Stimulated activated effector memory CD8-positive, alpha-beta T cell treated with anti-CD3 and anti-CD28 coated beads, Interleukin-12 subunit alpha, Interleukin-12 subunit beta, amount 100 ng/mL, for 72 hours (primary cell): ENCODE results near the gene ST8SIA1.

Experiments used
- ATAC-seq: fragments of 150-1000 bp; cut with Tn5 transposase; 2 replicates; pipeline ENCODE4 v1.10.0; 2021
- DNase-seq, 2 donors: peaks; one replicate each; pipeline ENCODE4 v3.0.0; 2021 to 2022; ENCODE audit warnings: low spot score in 2 of 2
- H3K27ac Mint-ChIP-seq: one replicate; pipeline ENCODE4 v1.8.0; 2022; ENCODE audit warnings: mild to moderate bottlenecking, mixed read lengths
- H3K36me3 Mint-ChIP-seq: one replicate; pipeline ENCODE4 v1.8.0; 2022; ENCODE audit warnings: mild to moderate bottlenecking, mixed read lengths
- H3K4me1 Mint-ChIP-seq: one replicate; pipeline ENCODE4 v1.8.0; 2022; ENCODE audit warnings: mixed read lengths
- H3K4me3 Mint-ChIP-seq: one replicate; pipeline ENCODE4 v1.8.0; 2022; ENCODE audit warnings: mild to moderate bottlenecking, mixed read lengths
- H3K9me3 Mint-ChIP-seq: one replicate; pipeline ENCODE4 v1.8.0; 2022; ENCODE audit warnings: mixed read lengths

ST8SIA1 gene

DNA sequence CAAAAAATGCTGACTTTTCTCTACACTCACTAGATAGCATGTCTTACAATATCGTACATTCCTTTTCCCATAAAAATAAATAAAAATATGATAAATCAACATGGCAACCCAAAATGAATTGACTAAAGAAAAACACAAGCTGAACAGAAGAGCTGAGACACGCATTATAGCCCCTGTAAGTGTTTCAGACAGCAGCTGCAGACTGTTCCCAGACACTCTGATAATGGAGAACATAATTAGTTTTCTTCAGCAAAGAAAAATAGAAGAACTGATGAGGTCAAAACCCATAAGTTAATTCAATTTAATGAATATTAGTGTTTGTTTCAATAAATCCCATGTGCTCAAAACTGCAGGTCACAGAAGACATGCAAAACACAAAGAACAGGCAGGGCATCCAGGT is 23.8 kb downstream of the ST8SIA1 start:
- no peak for DNase-seq
- H3K9me3 Mint-ChIP-seq, result no peaks in the 10 kb centered on the region
- H3K27ac Mint-ChIP-seq, result no peak overlapping the region
- no peaks in the 10 kb centered on the region for H3K4me1 Mint-ChIP-seq
- H3K36me3 Mint-ChIP-seq, result peaks cover 6% of the 10 kb centered on the region
- H3K4me3 Mint-ChIP-seq, result no peak overlapping the region
- ATAC-seq, result no peak

DNA sequence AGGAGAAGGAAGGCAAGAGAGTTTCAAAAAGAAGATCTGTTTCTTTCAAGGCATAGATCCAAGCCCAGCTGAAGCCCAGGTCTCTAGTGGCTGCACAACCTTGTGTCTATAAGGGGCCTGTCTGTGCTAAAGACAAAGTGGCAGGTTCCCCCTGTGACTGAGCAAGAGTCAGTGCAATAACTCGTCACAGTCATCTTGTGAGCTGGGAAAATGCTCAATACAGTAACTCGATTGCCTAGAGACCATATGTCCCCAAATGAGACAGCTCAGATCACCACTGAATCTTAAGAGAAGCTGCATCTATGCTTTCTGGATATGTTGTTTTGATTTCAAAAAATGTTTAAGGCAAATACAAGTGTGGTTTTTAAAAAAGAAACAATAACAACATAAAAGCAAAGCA is 24.2 kb downstream of the ST8SIA1 start:
- Mint-ChIP-seq H3K36me3 (peaks cover 6% of the 10 kb centered on the region), H3K27ac (no peak overlapping the region), H3K4me1 (no peaks in the 10 kb centered on the region), H3K4me3 (no peak overlapping the region), H3K9me3 (no peaks in the 10 kb centered on the region)
- DNase-seq (no peak), ATAC-seq (no peak)

- Mint-ChIP-seq H3K4me1 (no peaks in the 10 kb centered on the region), H3K9me3 (no peaks in the 10 kb centered on the region), H3K4me3 (no peak overlapping the region), H3K36me3 (peaks cover 6% of the 10 kb centered on the region), H3K27ac (no peak overlapping the region)
- no peak for DNase-seq
- no peak for ATAC-seq
Observed at GRCh38 chr12:22307811-22308210, 26.7 kb downstream of the ST8SIA1 start.

DNA sequence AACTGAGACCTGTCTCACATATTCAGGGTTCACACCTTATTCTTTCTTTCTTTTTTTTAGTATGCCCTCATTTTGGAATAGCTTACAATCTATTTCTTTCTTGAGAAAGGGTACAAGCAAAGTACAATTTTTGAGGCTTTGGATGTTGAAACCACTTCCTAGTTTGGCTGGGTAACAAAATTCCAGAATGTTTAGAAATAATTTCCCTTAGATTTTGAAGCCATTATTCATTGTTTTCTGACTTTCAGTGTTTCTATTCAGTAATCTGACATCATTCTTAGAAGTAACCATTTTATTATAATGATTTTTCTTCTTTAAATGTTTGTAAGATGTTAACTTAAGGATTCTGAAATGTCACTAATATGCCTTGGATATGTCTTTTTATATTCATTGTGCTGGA is 28.2 kb downstream of the ST8SIA1 start:
- H3K4me1 Mint-ChIP-seq, result no peaks in the 10 kb centered on the region
- no peak for DNase-seq
- H3K4me3 Mint-ChIP-seq, result no peak overlapping the region
- H3K27ac Mint-ChIP-seq, result no peak overlapping the region
- peaks cover 4% of the 10 kb centered on the region for H3K9me3 Mint-ChIP-seq
- H3K36me3 Mint-ChIP-seq, result peaks cover 6% of the 10 kb centered on the region
- no peak for ATAC-seq

DNA sequence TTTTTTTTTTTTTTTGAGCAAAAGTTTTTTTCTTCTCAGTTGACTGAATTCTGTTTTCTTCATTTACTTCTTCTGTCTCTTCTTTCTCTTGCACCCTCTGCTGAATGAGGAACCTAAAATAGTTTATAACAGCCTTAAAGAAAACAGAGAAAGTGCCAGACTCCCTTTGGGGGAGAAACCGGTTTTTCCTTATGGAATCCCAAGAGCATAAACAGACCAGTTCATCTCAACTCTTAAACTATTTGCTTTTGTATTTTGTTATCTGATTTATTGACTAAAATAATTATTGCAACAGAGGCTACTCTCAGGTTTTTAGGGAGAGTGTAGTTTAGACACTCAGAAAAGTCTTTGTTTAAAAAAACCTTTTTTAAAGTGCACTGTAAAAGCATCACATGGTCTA is 30.2 kb downstream of the ST8SIA1 start:
- ATAC-seq, result no peak
- Mint-ChIP-seq H3K4me3 (no peak overlapping the region), H3K4me1 (no peaks in the 10 kb centered on the region), H3K27ac (no peak overlapping the region), H3K36me3 (peaks cover 6% of the 10 kb centered on the region), H3K9me3 (peaks cover 4% of the 10 kb centered on the region)
- no peak for DNase-seq

DNA sequence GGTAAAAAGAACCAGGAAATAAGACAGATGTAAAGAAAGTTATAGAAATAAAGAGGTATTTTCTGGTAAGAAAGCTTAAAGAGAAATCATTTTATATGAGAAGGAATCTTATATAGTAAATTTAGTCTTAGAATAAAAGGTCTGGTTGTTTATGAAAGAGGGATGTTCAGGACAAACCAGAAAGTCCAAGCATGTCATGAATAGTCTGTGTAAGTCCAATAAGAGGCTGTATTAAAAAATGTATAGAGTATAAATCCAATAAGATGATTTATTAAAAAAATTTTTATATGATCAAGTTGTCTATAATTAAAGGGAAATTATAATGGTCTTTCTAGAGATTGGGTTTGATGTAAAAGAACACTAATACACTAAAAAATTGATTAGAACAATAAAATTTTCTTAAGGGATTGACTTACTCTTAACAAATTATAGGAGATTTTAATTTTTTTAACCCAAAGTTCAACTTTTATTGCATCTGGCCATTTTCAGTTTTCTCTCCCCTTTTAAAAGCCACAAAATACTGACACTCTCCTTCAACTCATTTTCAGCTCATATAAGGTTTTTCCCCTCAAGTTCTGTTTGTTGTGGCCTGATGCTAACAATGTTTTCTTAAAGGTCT is 35.1 kb downstream of the ST8SIA1 start:
- Mint-ChIP-seq H3K4me1 (no peaks in the 10 kb centered on the region), H3K9me3 (peaks cover 6% of the 10 kb centered on the region), H3K27ac (no peak overlapping the region), H3K4me3 (no peak overlapping the region), H3K36me3 (no peaks in the 10 kb centered on the region)
- DNase-seq (no peak), ATAC-seq (no peak)

- no peaks in the 10 kb centered on the region for H3K9me3 Mint-ChIP-seq
- H3K4me1 Mint-ChIP-seq, result peaks cover 27% of the 10 kb centered on the region
- no peaks in the 10 kb centered on the region for H3K36me3 Mint-ChIP-seq
- no peak for DNase-seq
- peak overlapping the region; percentile 69 for H3K4me3 Mint-ChIP-seq
- no peak overlapping the region for H3K27ac Mint-ChIP-seq
- ATAC-seq, result no peak
Observed at GRCh38 chr12:22289250-22289649, 45.3 kb downstream of the ST8SIA1 start.

- H3K36me3 Mint-ChIP-seq, result no peaks in the 10 kb centered on the region
- ATAC-seq (peak; percentile 90), DNase-seq (peak; percentile 9 to 65)
- H3K27ac Mint-ChIP-seq, result peak overlapping the region; percentile 68
- peaks cover 27% of the 10 kb centered on the region for H3K4me1 Mint-ChIP-seq
- H3K9me3 Mint-ChIP-seq, result no peaks in the 10 kb centered on the region
- peak overlapping the region; percentile 69 for H3K4me3 Mint-ChIP-seq
Observed at GRCh38 chr12:22287776-22288621, 46.5 kb downstream of the ST8SIA1 start.

- H3K9me3 Mint-ChIP-seq, result no peaks in the 10 kb centered on the region
- peak overlapping the region; percentile 69 for H3K4me3 Mint-ChIP-seq
- ATAC-seq, result peak; percentile 36
- H3K4me1 Mint-ChIP-seq, result peaks cover 27% of the 10 kb centered on the region
- no peaks in the 10 kb centered on the region for H3K36me3 Mint-ChIP-seq
- H3K27ac Mint-ChIP-seq, result peak overlapping the region; percentile 68
- DNase-seq, result no peak
Observed at GRCh38 chr12:22287101-22287500, 47.4 kb downstream of the ST8SIA1 start.

- Mint-ChIP-seq H3K9me3 (no peaks in the 10 kb centered on the region), H3K4me1 (peaks cover 27% of the 10 kb centered on the region), H3K4me3 (peak overlapping the region; percentile 69), H3K27ac (peak overlapping the region; percentile 68), H3K36me3 (no peaks in the 10 kb centered on the region)
- ATAC-seq, result no peak
- no peak for DNase-seq
Observed at GRCh38 chr12:22286569-22286968, 47.9 kb downstream of the ST8SIA1 start.

DNA sequence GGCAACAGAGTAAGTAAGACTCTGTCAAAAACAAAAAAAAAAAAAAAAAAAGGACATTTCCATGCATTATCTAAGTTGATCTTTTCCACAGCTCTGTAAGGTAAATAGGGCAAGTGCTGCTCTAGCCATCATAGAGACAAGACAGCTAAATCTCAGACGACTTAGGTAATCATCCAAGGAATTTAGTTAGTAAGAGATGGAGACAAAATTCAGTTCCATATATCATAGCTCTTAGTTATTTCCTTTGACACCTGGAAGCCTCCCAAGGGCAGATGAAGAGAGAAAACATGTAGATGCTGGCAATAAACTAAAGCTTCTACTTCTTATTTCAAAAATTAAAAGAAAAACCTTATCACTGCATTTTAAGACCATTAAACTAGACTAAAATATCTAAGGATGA is 48.7 kb downstream of the ST8SIA1 start:
- no peak overlapping the region for H3K27ac Mint-ChIP-seq
- DNase-seq, result no peak
- peaks cover 27% of the 10 kb centered on the region for H3K4me1 Mint-ChIP-seq
- no peaks in the 10 kb centered on the region for H3K36me3 Mint-ChIP-seq
- no peak for ATAC-seq
- H3K9me3 Mint-ChIP-seq, result no peaks in the 10 kb centered on the region
- H3K4me3 Mint-ChIP-seq, result no peak overlapping the region

DNA sequence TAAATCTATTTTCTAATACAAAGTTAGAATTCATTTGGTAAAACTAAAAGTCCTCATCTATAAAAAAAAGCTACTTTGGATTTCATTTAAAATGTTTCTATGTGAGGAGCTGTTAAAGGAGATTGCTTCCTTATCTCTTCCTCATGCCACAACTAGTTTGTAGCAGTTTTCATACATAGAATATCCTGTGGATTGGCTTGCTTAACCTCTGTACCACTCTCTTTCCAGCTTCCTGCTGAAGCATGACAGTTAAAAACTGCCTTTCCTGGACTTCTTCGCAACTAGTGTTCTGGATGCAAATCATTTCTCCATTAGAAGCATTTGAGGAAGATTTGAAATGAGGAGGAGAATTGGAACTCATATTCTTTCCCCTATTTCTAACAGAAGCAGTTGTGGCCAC is 49.6 kb downstream of the ST8SIA1 start:
- no peak for DNase-seq
- peaks cover 27% of the 10 kb centered on the region for H3K4me1 Mint-ChIP-seq

DNA sequence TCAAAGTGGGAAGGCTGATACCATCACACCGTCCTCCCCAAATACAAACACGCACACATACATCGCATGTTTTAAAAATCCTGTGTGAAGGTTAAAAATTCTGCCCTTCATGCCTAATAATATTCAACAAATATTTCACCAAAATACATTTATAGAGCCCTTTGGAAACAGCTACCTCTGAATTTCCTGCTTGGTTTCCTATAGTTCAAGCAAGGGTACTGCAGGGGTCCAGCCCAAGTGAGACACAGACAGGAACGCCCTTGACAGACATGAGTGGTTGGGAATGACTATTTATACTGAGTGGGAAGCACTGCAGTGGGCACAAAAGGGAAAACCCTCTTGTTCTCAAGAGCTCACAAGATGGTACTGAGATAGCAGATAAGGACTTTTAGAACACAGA is 51.0 kb downstream of the ST8SIA1 start:
- no peaks in the 10 kb centered on the region for H3K36me3 Mint-ChIP-seq
- no peak overlapping the region for H3K27ac Mint-ChIP-seq
- DNase-seq (no peak), ATAC-seq (no peak)
- no peak overlapping the region for H3K4me3 Mint-ChIP-seq
- H3K9me3 Mint-ChIP-seq, result no peaks in the 10 kb centered on the region
- peaks cover 22% of the 10 kb centered on the region for H3K4me1 Mint-ChIP-seq

More for the DNA sequence above, 49.6 kb downstream of the ST8SIA1 start:
- H3K27ac Mint-ChIP-seq, result no peak overlapping the region
- ATAC-seq, result no peak
- H3K36me3 Mint-ChIP-seq, result no peaks in the 10 kb centered on the region
- H3K4me3 Mint-ChIP-seq, result no peak overlapping the region
- no peaks in the 10 kb centered on the region for H3K9me3 Mint-ChIP-seq

- Mint-ChIP-seq H3K4me3 (no peak overlapping the region), H3K36me3 (no peaks in the 10 kb centered on the region), H3K27ac (no peak overlapping the region), H3K4me1 (peaks cover 18% of the 10 kb centered on the region), H3K9me3 (no peaks in the 10 kb centered on the region)
- no peak for DNase-seq
- ATAC-seq, result no peak
Observed at GRCh38 chr12:22283006-22283506, 51.5 kb downstream of the ST8SIA1 start.

- H3K27ac Mint-ChIP-seq, result no peak overlapping the region
- H3K4me1 Mint-ChIP-seq, result peaks cover 10% of the 10 kb centered on the region
- DNase-seq (no peak), ATAC-seq (no peak)
- no peaks in the 10 kb centered on the region for H3K36me3 Mint-ChIP-seq
- H3K9me3 Mint-ChIP-seq, result no peaks in the 10 kb centered on the region
- H3K4me3 Mint-ChIP-seq, result no peak overlapping the region
Observed at GRCh38 chr12:22282283-22282682, 52.2 kb downstream of the ST8SIA1 start.

- H3K4me1 Mint-ChIP-seq, result no peaks in the 10 kb centered on the region
- no peak for DNase-seq
- no peaks in the 10 kb centered on the region for H3K9me3 Mint-ChIP-seq
- ATAC-seq, result no peak
- no peaks in the 10 kb centered on the region for H3K36me3 Mint-ChIP-seq
- no peak overlapping the region for H3K4me3 Mint-ChIP-seq
- no peak overlapping the region for H3K27ac Mint-ChIP-seq
Observed at GRCh38 chr12:22276867-22277266, 57.6 kb downstream of the ST8SIA1 start.
